Midbrain (tissue), 1 donor: ENCODE measurements around the gene CELF5.
"Not testable (repeated sequence)": the region's sequence is repeated elsewhere in the genome, so short reads cannot be mapped to it uniquely, and the experiment has no call there.

Experiments used
- DNase-seq: peaks from one replicate; lab custom pipeline; 2025; lab: John Stamatoyannopoulos, UW

CELF5 gene

GRCh38 chr19:3207461-3208242 lies 16.8 kb upstream of the CELF5 start:
- DNase-seq, result no peak

GRCh38 chr19:3208317-3209207 lies 15.9 kb upstream of the CELF5 start:
- no peak for DNase-seq

GRCh38 chr19:3210347-3211017 lies 14.0 kb upstream of the CELF5 start:
- no peak for DNase-seq

- no peak for DNase-seq
Measured at GRCh38 chr19:3211191-3211590, 13.3 kb upstream of the CELF5 start.

- DNase-seq, result no peak
Measured at GRCh38 chr19:3213159-3213558, 11.3 kb upstream of the CELF5 start.

- no peak for DNase-seq
Measured at GRCh38 chr19:3216874-3217273, 7.6 kb upstream of the CELF5 start.

- DNase-seq, result no peak
Measured at GRCh38 chr19:3220576-3220975, 3.9 kb upstream of the CELF5 start.

GRCh38 chr19:3221576-3221975 lies 2.9 kb upstream of the CELF5 start:
- DNase-seq, result not testable (repeated sequence)

GRCh38 chr19:3222709-3223108 lies 1.8 kb upstream of the CELF5 start:
- DNase-seq, result no peak

GRCh38 chr19:3225169-3225485 lies 666 bp downstream of the CELF5 start:
- no peak for DNase-seq

GRCh38 chr19:3225677-3226093 lies 1.2 kb downstream of the CELF5 start:
- DNase-seq, result no peak

GRCh38 chr19:3227054-3227626 lies 2.7 kb downstream of the CELF5 start:
- no peak for DNase-seq

- DNase-seq, result no peak
Measured at GRCh38 chr19:3229346-3229743, 4.9 kb downstream of the CELF5 start.

- no peak for DNase-seq
Measured at GRCh38 chr19:3229888-3230496, 5.5 kb downstream of the CELF5 start.

GRCh38 chr19:3231288-3231687 lies 6.8 kb downstream of the CELF5 start:
- no peak for DNase-seq

- DNase-seq, result no peak
Measured at GRCh38 chr19:3233116-3233515, 8.7 kb downstream of the CELF5 start.

- no peak for DNase-seq
Measured at GRCh38 chr19:3233831-3234230, 9.4 kb downstream of the CELF5 start.

GRCh38 chr19:3234800-3235199 lies 10.3 kb downstream of the CELF5 start:
- no peak for DNase-seq

- not testable (repeated sequence) for DNase-seq
Measured at GRCh38 chr19:3235604-3236003, 11.1 kb downstream of the CELF5 start.

- no peak for DNase-seq
Measured at GRCh38 chr19:3236272-3236671, 11.8 kb downstream of the CELF5 start.

GRCh38 chr19:3238066-3238561 lies 13.7 kb downstream of the CELF5 start:
- DNase-seq, result no peak

- no peak for DNase-seq
Measured at GRCh38 chr19:3239367-3239766, 14.9 kb downstream of the CELF5 start.
